Ishikawa (cell line): ENCODE results near the gene POMGNT2.

Experiments
- EGR1 ChIP-seq: IDR thresholded peaks from 2 replicates; pipeline ENCODE4 v1.6.1; 2012
- EP300 ChIP-seq: IDR thresholded peaks from 2 replicates; pipeline ENCODE4 v1.6.1; 2012; ENCODE audit warnings: borderline replicate concordance
- NFIC ChIP-seq: IDR thresholded peaks from 2 replicates; pipeline ENCODE4 v1.6.1; 2012
- RAD21 ChIP-seq: IDR thresholded peaks from 2 replicates; pipeline ENCODE4 v1.6.1; 2012; ENCODE audit warnings: low read depth
- TAF1 ChIP-seq: IDR thresholded peaks from 2 replicates; pipeline ENCODE4 v1.6.1; 2012; ENCODE audit warnings: low read depth, mild to moderate bottlenecking
- TEAD4 ChIP-seq: IDR thresholded peaks from 2 replicates; pipeline ENCODE4 v1.6.1; 2012
- YY1 ChIP-seq: IDR thresholded peaks from 2 replicates; pipeline ENCODE4 v1.6.1; 2012; ENCODE audit warnings: low read depth
- ZBTB7A ChIP-seq: IDR thresholded peaks from 2 replicates; pipeline ENCODE4 v1.6.1; 2012; ENCODE audit warnings: low read depth
- TF ChIP-seq, protein P1 (sequence below): IDR thresholded peaks from 2 replicates; pipeline ENCODE4 v1.6.1; 2012
- TF ChIP-seq, protein P2 (sequence below): IDR thresholded peaks from 2 replicates; pipeline ENCODE4 v1.6.1; 2012; ENCODE audit warnings: low read depth, mild to moderate bottlenecking

DNA sequence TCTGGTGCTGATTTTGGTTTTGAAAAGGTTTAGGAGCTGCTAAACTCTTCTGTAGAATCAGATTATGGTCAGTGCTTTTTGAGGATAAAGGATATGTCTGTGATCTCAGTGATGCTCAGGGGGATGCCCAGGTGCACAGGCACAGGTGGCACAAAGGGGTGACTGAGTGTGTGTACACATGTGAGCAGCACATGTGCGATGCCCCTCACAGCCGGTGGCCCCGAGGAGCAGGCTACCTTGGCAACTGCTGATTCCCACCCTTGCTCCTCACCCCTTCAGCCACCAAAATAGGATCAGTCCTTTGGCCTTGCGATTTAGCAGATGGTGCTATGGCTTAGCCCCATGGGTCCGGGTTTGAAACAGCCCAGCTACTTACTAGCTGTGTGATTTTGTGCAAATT lies 51.1 kb downstream of the POMGNT2 start:
- TF ChIP-seq, protein P1, sequence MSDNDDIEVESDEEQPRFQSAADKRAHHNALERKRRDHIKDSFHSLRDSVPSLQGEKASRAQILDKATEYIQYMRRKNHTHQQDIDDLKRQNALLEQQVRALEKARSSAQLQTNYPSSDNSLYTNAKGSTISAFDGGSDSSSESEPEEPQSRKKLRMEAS = no peak
- TF ChIP-seq, protein P2, sequence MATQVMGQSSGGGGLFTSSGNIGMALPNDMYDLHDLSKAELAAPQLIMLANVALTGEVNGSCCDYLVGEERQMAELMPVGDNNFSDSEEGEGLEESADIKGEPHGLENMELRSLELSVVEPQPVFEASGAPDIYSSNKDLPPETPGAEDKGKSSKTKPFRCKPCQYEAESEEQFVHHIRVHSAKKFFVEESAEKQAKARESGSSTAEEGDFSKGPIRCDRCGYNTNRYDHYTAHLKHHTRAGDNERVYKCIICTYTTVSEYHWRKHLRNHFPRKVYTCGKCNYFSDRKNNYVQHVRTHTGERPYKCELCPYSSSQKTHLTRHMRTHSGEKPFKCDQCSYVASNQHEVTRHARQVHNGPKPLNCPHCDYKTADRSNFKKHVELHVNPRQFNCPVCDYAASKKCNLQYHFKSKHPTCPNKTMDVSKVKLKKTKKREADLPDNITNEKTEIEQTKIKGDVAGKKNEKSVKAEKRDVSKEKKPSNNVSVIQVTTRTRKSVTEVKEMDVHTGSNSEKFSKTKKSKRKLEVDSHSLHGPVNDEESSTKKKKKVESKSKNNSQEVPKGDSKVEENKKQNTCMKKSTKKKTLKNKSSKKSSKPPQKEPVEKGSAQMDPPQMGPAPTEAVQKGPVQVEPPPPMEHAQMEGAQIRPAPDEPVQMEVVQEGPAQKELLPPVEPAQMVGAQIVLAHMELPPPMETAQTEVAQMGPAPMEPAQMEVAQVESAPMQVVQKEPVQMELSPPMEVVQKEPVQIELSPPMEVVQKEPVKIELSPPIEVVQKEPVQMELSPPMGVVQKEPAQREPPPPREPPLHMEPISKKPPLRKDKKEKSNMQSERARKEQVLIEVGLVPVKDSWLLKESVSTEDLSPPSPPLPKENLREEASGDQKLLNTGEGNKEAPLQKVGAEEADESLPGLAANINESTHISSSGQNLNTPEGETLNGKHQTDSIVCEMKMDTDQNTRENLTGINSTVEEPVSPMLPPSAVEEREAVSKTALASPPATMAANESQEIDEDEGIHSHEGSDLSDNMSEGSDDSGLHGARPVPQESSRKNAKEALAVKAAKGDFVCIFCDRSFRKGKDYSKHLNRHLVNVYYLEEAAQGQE = no peak
- no peak for TF ChIP-seq EP300
- no peak for TF ChIP-seq TAF1
- no peak for TF ChIP-seq EGR1
- TF ChIP-seq YY1 = no peak
- no peak for TF ChIP-seq RAD21
- TF ChIP-seq TEAD4 = no peak
- no peak for TF ChIP-seq ZBTB7A
- no peak for TF ChIP-seq NFIC
